ENCODE results near the gene MLF2. TPM values are rescaled to one million over a fixed set of nuclear protein-coding genes. Genes with fewer than 3 reads are reported as not detected.
A peak's percentile ranks its signal among the peaks of the same experiment; 100 is the strongest.

The MLF2 gene
- total RNA-seq, 2 experiments from 2014 or later = 79.7 to 87.3 TPM

GRCh38 chr12:6701078-6701768 is 51.7 kb downstream of the MLF2 start:
- Histone ChIP-seq H2AFZ (ENCODE audit: low read length) (peak overlapping the region; percentile 60; the same call in 1 of the 2 replicates), H3K79me2 (ENCODE audit: insufficient read depth, low read depth, low read length) (peaks cover 16% of the 10 kb centered on the region; the same call in 1 of the 2 replicates), H3K4me1 (ENCODE audit: insufficient read depth, low read length, poor library complexity, severe bottlenecking) (peaks cover 51% of the 10 kb centered on the region), H3K36me3 (ENCODE audit: insufficient read depth, low read length) (no peaks in the 10 kb centered on the region), H4K20me1 (ENCODE audit: insufficient read depth, low read length) (no peaks in the 10 kb centered on the region), H3K4me3 (ENCODE audit: low read depth, low read length, poor library complexity, severe bottlenecking) (peak overlapping the region; percentile 69), H3K9me3 (ENCODE audit: low read length) (no peaks in the 10 kb centered on the region), H3K9me2 (ENCODE audit: insufficient read depth, low read length) (no peaks in the 10 kb centered on the region), H3K4me2 (ENCODE audit: low read length) (peak overlapping the region; percentile 93), H3K27ac (ENCODE audit: low read depth, low read length, poor library complexity, severe bottlenecking) (peak overlapping the region; percentile 96)
- POLR2A ChIA-PET = no interaction called here
- BruUV-seq (replicated peaks) = no TSS peak
- no peak for DNase-seq (ENCODE audit: low spot score)
- intact Hi-C loops (cut with micrococcal nuclease; ENCODE audit: unreplicated experiment) = no loop called here
- CTCF ChIA-PET (ENCODE audit: unreplicated experiment) = interaction anchor here (0.6 kb wide), 1 partner anchor 54 kb away, joined by 3 read pairs; the partner anchor contains the start of gene ACRBP
- TF ChIP-seq EZH2phosphoT487 (IDR thresholded peaks at IDR 0.05; ENCODE audit: borderline replicate concordance, low read depth, low read length) = no peak
- no peak for TF ChIP-seq CTCF (conservative IDR thresholded peaks at IDR 0.05; ENCODE audit: low read length)

DNA sequence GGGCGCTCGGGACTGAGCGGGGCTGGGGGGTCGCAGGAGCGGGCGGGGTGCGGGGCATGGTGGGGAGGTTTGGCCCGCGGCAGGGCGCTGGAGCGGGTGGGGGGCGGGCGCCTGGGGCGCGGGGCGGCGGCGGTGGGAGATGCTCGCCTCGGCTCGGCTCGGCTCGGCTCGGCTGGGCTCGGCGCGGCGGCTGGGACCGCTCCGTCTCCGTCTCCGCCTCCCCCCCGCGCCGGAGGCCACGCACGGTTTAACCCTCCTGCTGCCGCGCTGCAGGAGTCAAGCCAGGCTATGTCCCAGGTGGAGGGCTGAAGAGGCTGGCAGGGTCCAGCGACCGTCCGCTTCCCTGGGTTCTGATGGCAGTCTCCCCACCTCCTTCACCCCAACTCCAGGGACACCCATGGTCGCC is 52.3 kb downstream of the MLF2 start, which contains the start of gene PIANP:
Gene PIANP, minus strand, starts transcription at position 170 of the 406 bp plus-strand sequence. CDS start 2,754 bp downstream, outside the sequence.
- BruUV-seq (replicated peaks) = no TSS peak
- Histone ChIP-seq H3K9me2 (ENCODE audit: insufficient read depth, low read length) (no peaks in the 10 kb centered on the region), H4K20me1 (ENCODE audit: insufficient read depth, low read length) (no peaks in the 10 kb centered on the region), H3K36me3 (ENCODE audit: insufficient read depth, low read length) (no peaks in the 10 kb centered on the region), H3K79me2 (ENCODE audit: insufficient read depth, low read depth, low read length) (peaks cover 16% of the 10 kb centered on the region; the same call in 1 of the 2 replicates), H3K4me3 (ENCODE audit: low read depth, low read length, poor library complexity, severe bottlenecking) (peak within 1 kb of the TSS; percentile 69), H2AFZ (ENCODE audit: low read length) (peak within 1 kb of the TSS; percentile 60; the same call in 1 of the 2 replicates), H3K27ac (ENCODE audit: low read depth, low read length, poor library complexity, severe bottlenecking) (peak within 1 kb of the TSS; percentile 96), H3K9me3 (ENCODE audit: low read length) (no peaks in the 10 kb centered on the region), H3K4me2 (ENCODE audit: low read length) (peak within 1 kb of the TSS; percentile 93), H3K4me1 (ENCODE audit: insufficient read depth, low read length, poor library complexity, severe bottlenecking) (peaks cover 57% of the 10 kb centered on the region)
- DNase-seq (ENCODE audit: low spot score) = peak; percentile 65
- POLR2A ChIA-PET = interaction anchor here (2.9 kb wide), 1 partner anchor 23 kb away, joined by 10 read pairs; the partner anchor contains the start of gene COPS7A
- CTCF ChIA-PET (ENCODE audit: unreplicated experiment) = interaction anchor here (0.6 kb wide), 3 partner anchors 53 to 159 kb away, joined by 3 to 14 read pairs (median 8); partner anchors contain the start of gene ACRBP
- intact Hi-C loops (cut with micrococcal nuclease; ENCODE audit: unreplicated experiment) = no loop called here
- TF ChIP-seq EZH2phosphoT487 (IDR thresholded peaks at IDR 0.05; ENCODE audit: borderline replicate concordance, low read depth, low read length) = no peak
- TF ChIP-seq CTCF (conservative IDR thresholded peaks at IDR 0.05; ENCODE audit: low read length) = no peak

All from OCI-LY7 (cell line).